Lung (tissue), 12 donors: ENCODE results near the gene C2orf81. TPM values are rescaled to one million over a fixed set of nuclear protein-coding genes. Genes with fewer than 3 reads are reported as not detected.

ENCODE experiments used
- ATAC-seq: fragments of 200-7000 bp; cut with Tn5 transposase; one replicate; pipeline ENCODE4 v1.9.1; 2020; ENCODE audit warnings: moderate number of reproducible peaks; ENCODE audit not compliant: insufficient read depth, low FRiP score
- DNase-seq, 3 donors: peaks; one replicate each; pipeline ENCODE4 v3.0.0-alpha.2; 2013 to 2017
- H3K27ac ChIP-seq, 2 donors: one replicate each; pipeline ENCODE4 v1.5.1; 2013; ENCODE audit warnings: mild to moderate bottlenecking in 2 of 2, moderate library complexity in 2 of 2, control low read depth in 1 of 2, inconsistent platforms in 1 of 2, low read depth in 1 of 2, low read length in 1 of 2
- H3K27me3 ChIP-seq, 3 donors: one replicate each; pipeline ENCODE4 v1.5.1; 2013; ENCODE audit warnings: low read length in 2 of 3; ENCODE audit not compliant: control insufficient read depth in 3 of 3, insufficient read depth in 3 of 3
- H3K36me3 ChIP-seq, 4 donors: one replicate each; pipeline ENCODE4 v1.5.1; 2013; ENCODE audit warnings: low read length in 4 of 4, mild to moderate bottlenecking in 1 of 4, moderate library complexity in 1 of 4; ENCODE audit not compliant: control insufficient read depth in 4 of 4, insufficient read depth in 4 of 4
- H3K4me1 ChIP-seq, 5 donors: one replicate each; pipeline ENCODE4 v1.5.1; 2013; ENCODE audit warnings: low read length in 5 of 5, mild to moderate bottlenecking in 2 of 5, moderate library complexity in 1 of 5; ENCODE audit not compliant: control insufficient read depth in 5 of 5, insufficient read depth in 5 of 5
- H3K4me3 ChIP-seq: one replicate; pipeline ENCODE4 v1.5.1; 2013; ENCODE audit warnings: mild to moderate bottlenecking, control low read depth, moderate library complexity
- H3K9ac ChIP-seq, 2 donors: one replicate each; pipeline ENCODE4 v1.5.1; 2013; ENCODE audit warnings: low read length in 2 of 2, control low read depth in 1 of 2; ENCODE audit not compliant: insufficient read depth in 1 of 2
- H3K9me3 ChIP-seq, 4 donors: one replicate each; pipeline ENCODE4 v1.5.1; 2013; ENCODE audit warnings: low read length in 3 of 4, mild to moderate bottlenecking in 1 of 4, moderate library complexity in 1 of 4; ENCODE audit not compliant: control insufficient read depth in 4 of 4, insufficient read depth in 3 of 4
- CTCF ChIP-seq: IDR thresholded peaks from 2 replicates; pipeline ENCODE4 v1.5.1; 2012; ENCODE audit warnings: mild to moderate bottlenecking; ENCODE audit errors: control extremely low read depth, extremely low read depth
- WGBS, 2 donors: extraction: QIAGEN DNeasy Blood & Tissue Kit; methylation state at CpG; one replicate each; pipeline ENCODE4 v1.1.7; 2013; 5-methylcytosine and 5-hydroxymethylcytosine counted together
- polyA plus RNA-seq, 2 donors: library from polyadenylated mRNA; stranded (reverse); fragments of 200-250 nt; gene quantifications; one replicate each; pipeline ENCODE4 v1.2.1, GENCODE V29; 2013
- total RNA-seq, 2 donors: library from RNA; depleted of rRNA in 1 of 2; stranded (reverse); fragments of >200 nt in 1 of 2; gene quantifications; one replicate each; pipeline ENCODE4 v1.2.1, GENCODE V29; 2014 to 2021
- donor health status: control.
- donor health status: control.
- donor health status: Bipolar disorder and iron deficiency.
- donor health status: healthy.
- donor health status: DM: yes; HTN: yes; CAD: no.

C2orf81 gene
- total and polyA plus RNA-seq, 4 donors, result 3.4 to 16.9 (median 7.3) TPM

GRCh38 chr2:74441690-74442482 lies 20.5 kb upstream of the C2orf81 start, which contains the start of gene RTKN:
Gene RTKN (minus strand): TSS chr2:74441937. CDS start chr2:74441816, 121 bp downstream.
- H3K27me3 ChIP-seq, result no peaks in the 10 kb centered on the region
- DNase-seq (peak; percentile 46 to 58 (median 52)), ATAC-seq (peak; percentile 73)
- 14 to 19% methylated on average over 75 of the region's 75 CpGs for WGBS, 2 donors
- H3K4me3 ChIP-seq, result peak within 1 kb of the TSS; percentile 42
- H3K27ac ChIP-seq, result peak within 1 kb of the TSS; percentile 82 to 89
- no peak for TF ChIP-seq CTCF
- no peaks in the 10 kb centered on the region for H3K36me3 ChIP-seq
- no peaks in the 10 kb centered on the region for H3K9me3 ChIP-seq
- peak within 1 kb of the TSS; percentile 53 to 81 for H3K9ac ChIP-seq
- peaks cover 0 to 52% (median 21%) of the 10 kb centered on the region in 5 donors for H3K4me1 ChIP-seq

- TF ChIP-seq CTCF, result no peak
- Histone ChIP-seq H3K4me1 (peaks cover 0 to 59% (median 21%) of the 10 kb centered on the region in 5 donors), H3K27me3 (no peaks in the 10 kb centered on the region), H3K36me3 (no peaks in the 10 kb centered on the region), H3K4me3 (peak overlapping the region; percentile 42), H3K27ac (peak overlapping the region; percentile 82 to 89), H3K9ac (peak overlapping the region; percentile 53 to 81), H3K9me3 (no peaks in the 10 kb centered on the region)
- WGBS, 2 donors, result 34 to 43% methylated on average over 33 of the region's 33 CpGs
- ATAC-seq, result no peak
- no peak for DNase-seq
These were observed 19.8 kb upstream of the C2orf81 start for GRCh38 chr2:74441170-74441689.

- WGBS, 2 donors, result 16 to 21% methylated on average over 42 to 45 of the region's 45 CpGs
- Histone ChIP-seq H3K4me1 (peaks cover 0 to 63% (median 21%) of the 10 kb centered on the region in 5 donors), H3K4me3 (peak overlapping the region; percentile 50), H3K27me3 (no peaks in the 10 kb centered on the region), H3K9ac (peak overlapping the region; percentile 55 to 81), H3K27ac (peak overlapping the region; percentile 82 to 89), H3K9me3 (no peaks in the 10 kb centered on the region), H3K36me3 (peaks cover 0 to 3% (median 0%) of the 10 kb centered on the region in 4 donors)
- ATAC-seq, result peak; percentile 82
- peak; percentile 96 to 99 (median 98) for DNase-seq
- TF ChIP-seq CTCF, result no peak
These were observed 19.2 kb upstream of the C2orf81 start for GRCh38 chr2:74440378-74441169.
